Astrocyte (in vitro differentiated cells and primary cell): ENCODE data around the gene SPTB. TPM values are rescaled to one million over a fixed set of nuclear protein-coding genes. Genes with fewer than 3 reads are reported as not detected.

Experiments
- DNase-seq: peaks from one replicate; pipeline ENCODE4 v3.0.0-alpha.2; 2010; ENCODE audit warnings: low read depth
- FAIRE-seq: peaks from 2 replicates; lab custom pipeline; 2011; peaks lifted over from hg19 to GRCh38; lab: Jason Lieb, UNC
- H2AFZ ChIP-seq: 2 replicates; pipeline ENCODE4 v1.6.0; 2012; ENCODE audit warnings: low read depth, low read length, inconsistent platforms
- H3K27ac ChIP-seq: 2 replicates; pipeline ENCODE4 v1.5.1; 2011; ENCODE audit warnings: low read depth, low read length, inconsistent platforms
- H3K27me3 ChIP-seq: 2 replicates; pipeline ENCODE4 v1.6.0; 2011; ENCODE audit warnings: low read length, inconsistent platforms; ENCODE audit not compliant: insufficient read depth
- H3K36me3 ChIP-seq: 2 replicates; pipeline ENCODE4 v1.5.1; 2011; ENCODE audit warnings: low read length, inconsistent platforms; ENCODE audit not compliant: insufficient read depth
- H3K4me1 ChIP-seq: 2 replicates; pipeline ENCODE4 v1.5.1; 2011; ENCODE audit warnings: low read length, inconsistent platforms; ENCODE audit not compliant: insufficient read depth
- H3K4me2 ChIP-seq: 2 replicates; pipeline ENCODE4 v1.6.0; 2012; ENCODE audit warnings: low read length, inconsistent platforms
- H3K4me3 ChIP-seq: 2 replicates; pipeline ENCODE4 v1.5.1; 2011; ENCODE audit warnings: low read depth, mild to moderate bottlenecking, low read length, inconsistent platforms; ENCODE audit not compliant: insufficient read depth
- H3K79me2 ChIP-seq: 2 replicates; pipeline ENCODE4 v1.6.0; 2012; ENCODE audit warnings: mild to moderate bottlenecking, low read length, inconsistent platforms; ENCODE audit not compliant: insufficient read depth
- H3K9ac ChIP-seq: 2 replicates; pipeline ENCODE4 v1.6.0; 2012; ENCODE audit warnings: mild to moderate bottlenecking, low read length, inconsistent platforms
- H3K9me3 ChIP-seq: 2 replicates; pipeline ENCODE4 v1.5.1; 2012; ENCODE audit warnings: low read depth, mild to moderate bottlenecking, low read length, inconsistent platforms; ENCODE audit not compliant: insufficient read depth
- H4K20me1 ChIP-seq: 2 replicates; pipeline ENCODE4 v1.6.0; 2012; ENCODE audit warnings: low read length, inconsistent platforms; ENCODE audit not compliant: insufficient read depth
- H3K27ac Mint-ChIP-seq: one replicate; pipeline ENCODE4 v1.8.0; 2021; ENCODE audit warnings: mild to moderate bottlenecking, mixed read lengths; ENCODE audit not compliant: unreplicated experiment
- H3K27me3 Mint-ChIP-seq: one replicate; pipeline ENCODE4 v1.8.0; 2021; ENCODE audit warnings: low read depth, mixed read lengths; ENCODE audit not compliant: unreplicated experiment
- H3K36me3 Mint-ChIP-seq: one replicate; pipeline ENCODE4 v1.8.0; 2021; ENCODE audit warnings: low read depth, mixed read lengths; ENCODE audit not compliant: unreplicated experiment
- H3K4me1 Mint-ChIP-seq: one replicate; pipeline ENCODE4 v1.8.0; 2021; ENCODE audit warnings: low read depth, mixed read lengths; ENCODE audit not compliant: unreplicated experiment
- H3K4me3 Mint-ChIP-seq: one replicate; pipeline ENCODE4 v1.8.0; 2021; ENCODE audit warnings: mild to moderate bottlenecking, moderate library complexity, mixed read lengths; ENCODE audit not compliant: unreplicated experiment
- H3K9me3 Mint-ChIP-seq: one replicate; pipeline ENCODE4 v1.8.0; 2021; ENCODE audit warnings: mild to moderate bottlenecking, mixed read lengths; ENCODE audit not compliant: unreplicated experiment
- EZH2 ChIP-seq: IDR thresholded peaks from 2 replicates; pipeline ENCODE4 v1.6.1; 2012; ENCODE audit warnings: mild to moderate bottlenecking, low read length, inconsistent platforms; ENCODE audit not compliant: insufficient read depth
- total RNA-seq: library from RNA; stranded (reverse); gene quantifications from 2 replicates; pipeline ENCODE4 v1.2.1, GENCODE V29; 2021
- TF ChIP-seq, protein P1 (sequence below): IDR thresholded peaks from 2 replicates; pipeline ENCODE4 v1.5.1; 2011; ENCODE audit warnings: low read depth, mild to moderate bottlenecking, inconsistent platforms, low read length, moderate library complexity; ENCODE audit not compliant: insufficient read depth

Gene SPTB
- total RNA-seq, 1 donor from 2014 or later = 0.32 TPM

DNA sequence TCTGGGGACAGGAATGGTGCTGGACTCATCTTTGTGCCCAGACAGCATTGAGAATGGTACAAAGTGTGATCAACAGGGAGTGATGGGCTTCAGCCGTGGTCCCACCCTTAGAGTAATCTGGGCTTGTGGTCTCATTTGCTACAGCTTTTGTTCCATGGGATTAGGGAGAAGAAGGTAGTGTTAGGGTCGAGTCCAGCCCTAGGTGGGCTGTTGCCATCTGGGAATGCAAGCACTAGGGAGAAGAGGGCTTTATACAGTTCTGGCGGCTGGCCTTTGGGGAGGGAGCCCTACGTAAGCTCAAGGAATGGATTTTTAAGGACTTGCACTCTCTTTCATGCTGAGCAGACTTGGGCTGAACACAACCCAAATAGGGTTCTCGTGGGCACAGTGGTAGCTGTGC, 170.6 kb downstream of the SPTB start:
- no peaks in the 10 kb centered on the region for H3K27me3 Mint-ChIP-seq

DNA sequence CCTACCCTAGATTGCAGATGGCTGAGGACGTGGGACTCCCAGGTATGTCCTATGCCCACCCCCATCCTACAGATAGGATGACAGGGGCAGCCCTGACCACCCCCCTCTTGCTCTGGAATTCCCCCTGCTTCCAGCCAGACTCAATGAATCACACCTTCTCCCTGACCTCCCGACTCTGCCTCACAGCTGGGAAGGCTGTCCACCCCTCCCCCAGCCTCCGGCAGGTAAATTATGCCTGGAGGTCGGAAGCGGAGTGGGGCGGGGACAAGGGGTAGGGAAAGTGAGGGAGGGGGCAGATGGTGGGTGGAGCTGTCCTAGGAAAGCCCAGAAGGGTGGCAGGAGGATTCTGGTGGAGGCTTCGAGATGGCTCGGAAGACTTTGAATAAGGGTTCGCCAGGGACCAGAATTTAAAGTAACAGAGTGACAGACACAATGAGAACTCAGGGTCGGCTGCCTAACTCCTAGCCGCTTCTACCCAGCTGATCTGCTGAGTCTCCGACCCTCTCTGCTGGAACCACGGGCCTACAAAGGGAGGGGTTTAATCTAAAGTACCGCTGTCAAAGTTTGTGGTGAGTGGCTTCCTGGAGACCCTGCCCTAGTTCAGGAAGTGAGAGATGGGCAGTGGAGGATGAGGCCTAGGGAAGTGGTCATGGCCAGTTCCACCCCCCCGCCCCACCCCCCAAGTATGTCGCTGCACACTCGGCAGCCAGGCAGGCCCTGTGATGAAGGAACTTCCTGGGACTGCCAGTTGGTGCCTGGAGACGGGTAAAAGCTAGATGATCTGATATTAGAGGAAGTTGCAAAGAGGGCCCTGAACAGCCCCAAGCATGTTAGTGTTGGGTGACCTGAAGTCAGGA, 171.3 kb downstream of the SPTB start:
- Histone ChIP-seq H4K20me1 (peaks cover 35% of the 10 kb centered on the region), H3K4me1 (peaks cover 50% of the 10 kb centered on the region), H3K9ac (peak overlapping the region; percentile 71), H2AFZ (peak overlapping the region; percentile 3), H3K4me3 (peak overlapping the region; percentile 20), H3K79me2 (peaks cover 88% of the 10 kb centered on the region), H3K27ac (peak overlapping the region; percentile 87), H3K27me3 (no peaks in the 10 kb centered on the region), H3K4me2 (peak overlapping the region; percentile 89), H3K36me3 (no peaks in the 10 kb centered on the region), H3K9me3 (no peaks in the 10 kb centered on the region)
- Mint-ChIP-seq H3K9me3 (peaks cover 2% of the 10 kb centered on the region), H3K27me3 (no peaks in the 10 kb centered on the region), H3K27ac (peak overlapping the region; percentile 77), H3K36me3 (peaks cover 6% of the 10 kb centered on the region), H3K4me3 (peak overlapping the region; percentile 80), H3K4me1 (peaks cover 50% of the 10 kb centered on the region)
- FAIRE-seq = no peak
- TF ChIP-seq, protein P1, sequence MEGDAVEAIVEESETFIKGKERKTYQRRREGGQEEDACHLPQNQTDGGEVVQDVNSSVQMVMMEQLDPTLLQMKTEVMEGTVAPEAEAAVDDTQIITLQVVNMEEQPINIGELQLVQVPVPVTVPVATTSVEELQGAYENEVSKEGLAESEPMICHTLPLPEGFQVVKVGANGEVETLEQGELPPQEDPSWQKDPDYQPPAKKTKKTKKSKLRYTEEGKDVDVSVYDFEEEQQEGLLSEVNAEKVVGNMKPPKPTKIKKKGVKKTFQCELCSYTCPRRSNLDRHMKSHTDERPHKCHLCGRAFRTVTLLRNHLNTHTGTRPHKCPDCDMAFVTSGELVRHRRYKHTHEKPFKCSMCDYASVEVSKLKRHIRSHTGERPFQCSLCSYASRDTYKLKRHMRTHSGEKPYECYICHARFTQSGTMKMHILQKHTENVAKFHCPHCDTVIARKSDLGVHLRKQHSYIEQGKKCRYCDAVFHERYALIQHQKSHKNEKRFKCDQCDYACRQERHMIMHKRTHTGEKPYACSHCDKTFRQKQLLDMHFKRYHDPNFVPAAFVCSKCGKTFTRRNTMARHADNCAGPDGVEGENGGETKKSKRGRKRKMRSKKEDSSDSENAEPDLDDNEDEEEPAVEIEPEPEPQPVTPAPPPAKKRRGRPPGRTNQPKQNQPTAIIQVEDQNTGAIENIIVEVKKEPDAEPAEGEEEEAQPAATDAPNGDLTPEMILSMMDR = no peak
- no peak for TF ChIP-seq EZH2
- peak; percentile 64 for DNase-seq

More for the DNA sequence above, 170.6 kb downstream of the SPTB start:
- H2AFZ ChIP-seq = no peak overlapping the region
- DNase-seq (no peak), FAIRE-seq (no peak)
- peaks cover 8% of the 10 kb centered on the region for H3K36me3 Mint-ChIP-seq
- peaks cover 46% of the 10 kb centered on the region for H3K4me1 ChIP-seq
- H3K27ac ChIP-seq = peak overlapping the region; percentile 87
- H3K4me3 ChIP-seq = peak overlapping the region; percentile 20
- H3K36me3 ChIP-seq = no peaks in the 10 kb centered on the region
- H3K9me3 ChIP-seq = peaks cover 2% of the 10 kb centered on the region
- no peak for TF ChIP-seq EZH2
- TF ChIP-seq, protein P1 = no peak
- peaks cover 47% of the 10 kb centered on the region for H3K4me1 Mint-ChIP-seq
- peak overlapping the region; percentile 89 for H3K4me2 ChIP-seq
- peak overlapping the region; percentile 71 for H3K9ac ChIP-seq
- peaks cover 35% of the 10 kb centered on the region for H4K20me1 ChIP-seq
- peak overlapping the region; percentile 77 for H3K27ac Mint-ChIP-seq
- peak overlapping the region; percentile 80 for H3K4me3 Mint-ChIP-seq
- H3K79me2 ChIP-seq = peaks cover 92% of the 10 kb centered on the region
- H3K27me3 ChIP-seq = no peaks in the 10 kb centered on the region
- H3K9me3 Mint-ChIP-seq = peaks cover 5% of the 10 kb centered on the region

DNA sequence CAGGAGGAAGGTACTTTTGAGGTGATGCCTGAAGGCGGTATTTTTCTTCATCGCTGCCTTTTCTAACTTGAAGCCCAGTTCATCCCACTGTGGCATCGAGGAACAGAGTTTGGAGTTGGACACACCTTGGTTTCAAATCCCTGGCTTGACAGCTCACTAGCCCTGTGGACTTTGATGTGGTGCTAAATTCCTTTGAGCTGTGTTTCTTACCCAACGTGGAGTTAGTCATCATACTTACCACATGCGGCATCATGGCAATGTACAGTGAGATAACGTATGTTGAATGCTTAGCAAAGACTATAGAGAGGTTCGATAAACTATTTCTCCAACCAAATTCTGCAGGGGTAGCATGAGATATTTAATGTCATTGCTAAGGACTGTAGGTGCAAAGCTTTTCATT, 172.0 kb downstream of the SPTB start:
- peaks cover 50% of the 10 kb centered on the region for H3K4me1 ChIP-seq
- H3K79me2 ChIP-seq = peaks cover 81% of the 10 kb centered on the region
- peak overlapping the region; percentile 77 for H3K27ac Mint-ChIP-seq
- peaks cover 56% of the 10 kb centered on the region for H3K4me1 Mint-ChIP-seq
- peak; percentile 92 for DNase-seq
- peaks cover 4% of the 10 kb centered on the region for H3K36me3 Mint-ChIP-seq
- H3K9ac ChIP-seq = peak overlapping the region; percentile 71
- no peaks in the 10 kb centered on the region for H3K9me3 ChIP-seq
- no peaks in the 10 kb centered on the region for H3K27me3 Mint-ChIP-seq
- peak overlapping the region; percentile 87 for H3K27ac ChIP-seq
- H3K4me3 ChIP-seq = no peak overlapping the region
- H4K20me1 ChIP-seq = peaks cover 35% of the 10 kb centered on the region
- H2AFZ ChIP-seq = no peak overlapping the region
- no peak for TF ChIP-seq EZH2
- TF ChIP-seq, protein P1 = no peak
- H3K4me2 ChIP-seq = peak overlapping the region; percentile 89
- FAIRE-seq = peak; percentile 67
- no peaks in the 10 kb centered on the region for H3K36me3 ChIP-seq
- H3K9me3 Mint-ChIP-seq = peaks cover 2% of the 10 kb centered on the region
- peaks cover 5% of the 10 kb centered on the region for H3K27me3 ChIP-seq
- peak overlapping the region; percentile 91 for H3K4me3 Mint-ChIP-seq
